NCI-H2107 (cell line): Measurements from ENCODE around the gene SAAL1.
"Not testable (repeated sequence)": the region's sequence is repeated elsewhere in the genome, so short reads cannot be mapped to it uniquely, and the experiment has no call there.

Experiments used
- DNase-seq: peaks from one replicate; lab custom pipeline; 2025; lab: John Stamatoyannopoulos, UW

The SAAL1 gene, protein sequence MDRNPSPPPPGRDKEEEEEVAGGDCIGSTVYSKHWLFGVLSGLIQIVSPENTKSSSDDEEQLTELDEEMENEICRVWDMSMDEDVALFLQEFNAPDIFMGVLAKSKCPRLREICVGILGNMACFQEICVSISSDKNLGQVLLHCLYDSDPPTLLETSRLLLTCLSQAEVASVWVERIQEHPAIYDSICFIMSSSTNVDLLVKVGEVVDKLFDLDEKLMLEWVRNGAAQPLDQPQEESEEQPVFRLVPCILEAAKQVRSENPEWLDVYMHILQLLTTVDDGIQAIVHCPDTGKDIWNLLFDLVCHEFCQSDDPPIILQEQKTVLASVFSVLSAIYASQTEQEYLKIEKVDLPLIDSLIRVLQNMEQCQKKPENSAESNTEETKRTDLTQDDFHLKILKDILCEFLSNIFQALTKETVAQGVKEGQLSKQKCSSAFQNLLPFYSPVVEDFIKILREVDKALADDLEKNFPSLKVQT

DNA sequence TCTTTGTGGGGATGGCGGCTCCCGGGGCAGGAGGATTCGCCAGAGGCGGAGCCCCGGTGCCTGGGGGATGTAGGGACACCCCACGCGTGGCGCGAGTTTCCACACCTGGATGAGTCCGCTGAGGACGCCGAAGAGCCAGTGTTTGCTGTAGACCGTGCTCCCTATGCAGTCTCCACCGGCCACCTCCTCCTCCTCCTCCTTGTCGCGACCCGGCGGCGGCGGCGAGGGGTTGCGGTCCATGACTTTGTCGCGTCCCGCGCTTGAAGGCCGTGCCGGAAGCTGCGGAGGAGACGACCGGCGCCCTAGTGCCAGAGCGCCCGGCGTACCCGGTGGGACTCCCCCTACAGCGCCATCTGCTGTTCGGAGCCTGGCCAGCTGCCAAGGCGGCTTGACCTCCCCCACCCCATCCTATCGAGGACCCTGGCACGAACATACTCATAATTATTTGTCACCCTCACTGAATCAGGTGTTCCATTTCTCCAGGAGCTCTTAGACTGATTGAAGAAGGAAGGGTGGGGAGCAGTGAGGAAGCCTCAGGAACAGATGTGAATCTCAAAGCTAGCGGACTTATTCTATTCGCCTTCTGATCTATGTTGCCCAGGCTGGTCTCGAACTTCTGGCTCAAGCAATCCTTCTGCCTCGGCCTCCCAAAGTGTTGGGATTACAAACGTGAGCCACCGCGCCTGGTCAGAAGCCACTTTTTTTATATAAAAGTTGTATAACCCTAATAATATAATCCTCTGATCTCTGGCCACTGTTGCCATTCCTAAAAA, at the start of gene SAAL1:
Gene SAAL1, minus strand, starts transcription at position 281 of the 773 bp plus-strand sequence. Its CDS starts 41 bp downstream, at position 240.
- DNase-seq, result peak; percentile 56

DNA sequence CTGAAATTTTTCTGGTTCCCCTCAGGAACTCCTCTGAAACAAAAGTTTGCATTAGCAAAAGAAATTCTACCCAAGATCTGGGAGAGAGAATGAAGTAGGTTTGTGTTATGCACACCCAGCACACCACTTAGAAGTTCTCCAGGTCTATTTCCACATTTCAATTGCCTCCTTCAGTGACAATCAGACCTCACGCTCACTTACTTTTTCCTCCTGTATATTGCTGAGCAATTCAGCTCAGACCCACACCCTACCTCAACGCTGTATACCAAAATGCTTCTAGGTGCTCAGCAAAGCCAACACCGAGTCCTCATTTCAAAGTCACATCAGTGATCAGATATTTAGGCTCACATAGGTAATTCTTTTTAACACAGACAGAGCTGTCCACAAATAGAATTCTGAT, 45.7 kb upstream of the SAAL1 start:
- no peak for DNase-seq

DNA sequence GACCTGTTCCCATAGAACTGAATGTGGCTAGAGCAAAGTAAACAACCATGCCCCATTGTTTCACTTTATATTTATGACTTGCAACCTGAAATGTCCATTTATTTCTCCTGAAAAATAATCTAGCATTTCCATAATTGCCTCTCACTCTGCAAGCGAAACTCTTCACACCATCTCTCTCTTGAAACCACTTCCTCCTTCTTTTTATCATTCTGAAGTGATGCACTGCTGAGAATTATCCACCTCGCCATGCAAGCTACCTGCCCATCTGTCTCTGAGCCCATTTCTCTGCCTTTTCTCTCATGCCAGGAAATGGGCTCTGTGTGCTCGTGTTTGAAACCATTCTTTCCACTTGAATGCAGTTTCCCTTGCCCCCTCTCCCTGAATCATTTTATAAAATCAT, 40.0 kb upstream of the SAAL1 start:
- no peak for DNase-seq

DNA sequence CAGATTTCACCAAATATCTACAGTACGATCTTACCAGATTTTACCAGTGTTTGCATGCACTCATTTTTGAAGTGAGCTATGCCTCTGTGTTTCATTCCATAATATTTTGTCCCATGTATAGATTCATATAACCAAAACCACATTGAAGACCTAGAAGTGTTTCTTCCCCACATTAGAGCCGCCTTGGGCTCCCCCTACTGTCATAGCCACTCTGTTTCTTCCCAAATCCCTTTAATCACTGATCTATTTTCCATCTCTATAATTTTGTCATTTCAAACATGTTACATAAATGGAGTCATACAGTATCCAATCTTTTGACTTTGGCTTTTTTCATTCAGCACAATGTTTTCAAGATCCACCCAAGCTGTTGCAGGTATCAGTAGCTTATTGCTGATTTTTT, 39.1 kb upstream of the SAAL1 start:
- DNase-seq, result no peak

DNA sequence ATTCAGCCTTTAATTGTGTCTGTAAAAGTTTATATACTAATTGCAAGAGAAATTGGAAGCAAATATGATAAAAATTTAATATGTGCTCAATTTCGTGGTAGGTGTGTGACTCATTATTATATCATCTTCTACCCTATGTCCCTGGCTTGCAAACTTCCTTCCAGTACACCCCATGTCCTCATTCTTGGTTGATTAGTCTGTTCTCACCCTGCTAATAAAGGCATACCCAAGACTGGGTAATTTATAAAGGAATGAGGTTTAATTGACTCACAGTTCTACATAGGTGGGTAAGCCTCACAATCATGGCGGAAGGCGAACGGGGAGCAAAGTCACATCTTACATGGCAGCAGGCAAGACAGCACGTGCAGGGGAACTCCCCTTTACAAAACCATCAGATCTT, 38.4 kb upstream of the SAAL1 start:
- DNase-seq, result no peak

DNA sequence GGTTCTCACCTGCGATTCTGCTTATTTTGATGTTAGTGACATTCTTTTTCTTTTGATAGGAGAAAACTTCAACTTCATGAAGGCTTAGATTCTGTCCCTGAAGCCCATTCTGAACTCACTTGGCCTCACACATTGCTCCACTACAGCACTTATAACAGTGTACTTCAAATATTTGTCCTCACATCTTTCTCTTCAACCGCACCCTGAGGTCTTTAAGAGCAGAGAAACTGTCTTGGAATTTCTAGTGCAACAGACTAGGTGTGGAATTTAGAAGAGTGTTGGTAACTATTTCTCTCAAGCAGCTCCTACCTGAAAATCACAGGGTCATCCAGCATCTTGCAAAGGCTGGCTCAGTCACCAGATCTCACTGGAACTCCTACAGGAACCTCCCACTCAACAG, 34.3 kb upstream of the SAAL1 start:
- no peak for DNase-seq

DNA sequence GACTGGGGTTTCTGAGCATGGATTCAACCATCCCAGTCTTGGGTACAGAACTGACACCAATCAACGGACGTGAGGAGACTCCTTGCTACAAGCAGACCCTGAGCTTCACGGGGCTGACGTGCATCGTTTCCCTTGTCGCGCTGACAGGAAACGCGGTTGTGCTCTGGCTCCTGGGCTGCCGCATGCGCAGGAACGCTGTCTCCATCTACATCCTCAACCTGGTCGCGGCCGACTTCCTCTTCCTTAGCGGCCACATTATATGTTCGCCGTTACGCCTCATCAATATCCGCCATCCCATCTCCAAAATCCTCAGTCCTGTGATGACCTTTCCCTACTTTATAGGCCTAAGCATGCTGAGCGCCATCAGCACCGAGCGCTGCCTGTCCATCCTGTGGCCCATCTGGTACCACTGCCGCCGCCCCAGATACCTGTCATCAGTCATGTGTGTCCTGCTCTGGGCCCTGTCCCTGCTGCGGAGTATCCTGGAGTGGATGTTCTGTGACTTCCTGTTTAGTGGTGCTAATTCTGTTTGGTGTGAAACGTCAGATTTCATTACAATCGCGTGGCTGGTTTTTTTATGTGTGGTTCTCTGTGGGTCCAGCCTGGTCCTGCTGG, 31.4 kb upstream of the SAAL1 start:
- no peak for DNase-seq

DNA sequence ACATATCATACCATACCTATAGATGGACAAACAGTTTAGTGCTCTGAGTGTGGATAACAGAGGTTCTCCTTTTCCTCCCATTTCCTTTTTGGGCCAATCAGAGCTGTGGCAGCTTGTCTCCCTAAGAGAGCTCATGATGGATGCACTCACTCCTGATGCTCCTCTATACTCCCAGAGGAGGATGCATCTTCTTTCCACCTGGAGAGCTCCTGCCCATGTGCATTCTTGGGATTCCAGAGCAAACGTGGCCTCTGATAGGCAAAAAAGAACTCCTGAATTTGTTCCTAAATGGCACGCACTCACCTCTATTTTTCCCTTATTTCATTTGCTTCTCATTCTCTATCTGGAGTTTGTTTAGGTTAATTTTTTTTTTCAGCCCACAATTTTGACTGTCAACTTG, 29.4 kb upstream of the SAAL1 start:
- no peak for DNase-seq

DNA sequence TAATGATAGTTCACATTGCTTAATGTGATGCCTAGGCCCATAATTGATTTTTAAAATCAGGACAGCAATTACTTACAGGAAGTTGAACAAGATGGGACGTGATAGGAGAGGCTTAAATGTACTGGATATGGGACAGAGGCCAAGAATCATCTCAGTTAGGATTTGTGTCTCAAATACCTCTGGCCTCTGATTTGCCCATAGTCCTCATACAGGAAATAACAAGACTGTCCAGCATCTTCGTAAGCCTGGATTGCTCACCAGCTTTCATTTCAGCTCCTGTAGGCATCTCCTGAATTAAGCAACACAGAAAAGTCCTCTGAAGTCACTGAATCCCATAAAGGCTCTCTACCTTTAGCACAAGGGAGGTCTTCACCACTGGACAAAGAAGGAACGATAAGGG, 26.5 kb upstream of the SAAL1 start, which contains the start of gene MRGPRX3:
Gene MRGPRX3, plus strand, starts transcription at position 231 of the 400 bp plus-strand sequence. CDS start 4,632 bp downstream, outside the sequence.
- no peak for DNase-seq

DNA sequence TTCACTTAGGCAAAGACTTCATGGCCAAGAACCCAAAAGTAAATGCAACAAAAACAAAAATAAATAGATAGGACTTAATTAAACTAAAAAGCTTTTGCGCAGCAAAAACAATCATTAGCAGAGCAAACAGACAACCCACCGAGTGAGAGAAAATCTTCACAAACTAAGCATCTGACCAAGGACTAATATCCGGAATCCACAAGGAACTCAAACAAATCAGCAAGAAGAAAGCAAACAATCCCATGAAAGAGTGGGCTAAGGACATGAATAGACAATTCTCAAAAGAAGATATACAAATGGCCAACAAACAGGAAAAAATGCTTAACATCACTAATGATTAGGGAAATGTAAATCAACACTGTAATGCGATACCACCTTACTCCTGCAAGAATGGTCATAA, 25.2 kb upstream of the SAAL1 start:
- DNase-seq, result not testable (repeated sequence)

DNA sequence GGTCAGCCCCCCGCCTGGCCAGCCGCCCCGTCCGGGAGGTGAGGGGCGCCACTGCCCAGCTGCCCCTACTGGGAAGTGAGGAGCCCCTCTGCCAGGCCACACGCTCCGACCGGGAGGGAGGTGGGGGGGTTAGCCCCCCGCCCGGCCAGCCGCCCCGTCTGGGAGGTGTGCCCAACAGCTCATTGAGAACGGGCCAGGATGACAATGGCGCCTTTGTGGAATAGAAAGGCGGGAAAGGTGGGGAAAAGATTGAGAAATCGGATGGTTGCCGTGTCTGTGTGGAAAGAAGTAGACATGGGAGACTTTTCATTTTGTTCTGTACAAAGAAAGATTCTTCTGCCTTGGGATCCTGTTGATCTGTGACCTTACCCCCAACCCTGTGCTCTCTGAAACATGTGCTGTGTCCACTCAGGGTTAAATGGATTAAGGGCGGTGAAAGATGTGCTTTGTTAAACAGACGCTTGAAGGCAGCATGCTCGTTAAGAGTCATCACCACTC, 15.5 kb upstream of the SAAL1 start:
- not testable (repeated sequence) for DNase-seq

DNA sequence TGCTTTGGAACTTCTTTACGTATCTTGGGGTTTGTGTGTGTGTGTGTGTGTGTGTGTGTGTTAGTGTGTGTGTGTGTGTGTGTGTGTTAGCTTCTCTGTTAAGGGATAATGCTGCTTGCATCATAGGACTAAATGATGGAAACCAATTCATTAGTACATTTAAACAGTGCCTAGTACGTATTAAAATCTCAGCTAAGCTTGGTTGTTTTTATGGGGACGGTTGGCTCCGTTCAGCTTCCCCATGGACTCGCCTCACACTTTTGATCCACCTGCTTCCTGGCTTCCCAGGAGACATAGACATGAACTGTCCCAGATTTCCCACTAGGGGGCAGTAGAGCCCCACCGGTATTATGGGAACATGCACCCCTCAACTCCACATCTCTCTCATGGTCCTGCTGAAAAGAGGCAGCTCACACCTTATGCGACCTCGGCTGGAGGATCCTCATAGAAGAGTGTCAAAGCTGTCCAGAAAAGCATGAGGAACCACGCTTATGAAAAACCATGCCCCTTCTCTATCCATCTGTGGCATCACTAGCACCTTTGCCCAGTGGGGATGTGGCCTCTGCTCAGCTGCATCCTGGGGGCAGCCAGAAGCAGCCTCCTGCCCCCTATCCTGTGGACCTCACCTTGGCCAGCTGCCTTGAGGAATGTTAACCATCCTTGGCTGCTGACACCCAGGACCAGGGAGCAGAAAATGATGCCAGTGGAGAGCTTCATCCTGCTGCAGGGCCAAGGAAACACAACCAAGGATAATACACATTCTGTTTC, 9.7 kb upstream of the SAAL1 start:
- peak; percentile 79 for DNase-seq

DNA sequence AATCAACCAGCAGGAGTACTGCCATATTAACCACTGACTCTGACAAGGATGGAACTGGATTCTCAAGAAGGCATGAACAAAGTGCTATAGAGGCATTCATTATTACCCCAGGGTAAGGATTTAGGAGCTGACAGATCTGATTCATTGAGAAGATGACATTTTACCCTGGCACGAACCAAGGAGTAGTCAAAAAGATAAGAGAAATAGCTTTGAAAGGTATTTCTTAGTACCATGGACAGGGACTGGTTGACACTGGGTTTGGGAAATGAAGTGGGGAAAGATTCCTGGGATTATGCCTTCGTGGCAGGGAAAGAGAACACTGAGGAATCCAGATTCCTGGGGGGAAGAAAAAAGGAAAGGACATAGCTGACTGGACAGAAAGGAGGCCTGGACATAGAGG, 5.1 kb upstream of the SAAL1 start:
- no peak for DNase-seq

DNA sequence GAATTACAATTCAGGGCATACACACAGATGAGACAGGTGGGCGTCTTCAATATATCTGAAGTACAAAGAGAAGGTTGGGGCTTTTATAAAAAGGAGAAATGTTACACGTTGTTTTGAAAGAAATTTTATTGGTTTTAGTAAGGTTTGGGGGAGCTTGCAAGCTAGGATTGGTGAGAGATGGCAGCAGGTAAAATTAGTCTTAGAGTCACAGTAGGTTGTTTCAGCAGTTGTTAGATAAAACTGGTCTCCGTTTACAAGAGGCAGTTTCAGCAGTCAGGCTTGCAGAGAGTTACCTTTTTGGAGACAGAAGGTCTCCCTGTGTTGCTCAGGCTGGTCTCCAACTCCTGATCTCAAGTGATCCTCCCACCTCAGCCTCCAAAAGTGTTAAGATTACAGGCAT, 2.4 kb upstream of the SAAL1 start:
- DNase-seq, result no peak

DNA sequence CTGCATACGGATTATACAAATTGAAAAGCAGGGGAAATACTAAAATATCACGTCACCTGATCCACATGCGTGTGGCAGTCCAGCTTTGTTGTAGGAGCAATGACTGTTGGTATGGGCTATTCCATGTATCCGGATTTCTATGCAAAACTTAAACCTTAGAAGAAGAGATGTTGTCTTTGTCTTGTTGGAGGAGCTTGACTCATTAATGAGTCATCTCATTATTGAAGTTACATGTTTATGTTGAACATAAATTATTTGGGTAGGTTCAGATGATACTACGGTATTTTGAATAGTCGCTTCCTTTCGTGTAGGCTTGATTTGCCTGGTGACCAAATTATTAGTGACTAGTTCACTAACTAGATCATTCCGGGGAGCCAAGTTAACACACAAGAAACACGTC, 806 bp upstream of the SAAL1 start:
- DNase-seq, result no peak

DNA sequence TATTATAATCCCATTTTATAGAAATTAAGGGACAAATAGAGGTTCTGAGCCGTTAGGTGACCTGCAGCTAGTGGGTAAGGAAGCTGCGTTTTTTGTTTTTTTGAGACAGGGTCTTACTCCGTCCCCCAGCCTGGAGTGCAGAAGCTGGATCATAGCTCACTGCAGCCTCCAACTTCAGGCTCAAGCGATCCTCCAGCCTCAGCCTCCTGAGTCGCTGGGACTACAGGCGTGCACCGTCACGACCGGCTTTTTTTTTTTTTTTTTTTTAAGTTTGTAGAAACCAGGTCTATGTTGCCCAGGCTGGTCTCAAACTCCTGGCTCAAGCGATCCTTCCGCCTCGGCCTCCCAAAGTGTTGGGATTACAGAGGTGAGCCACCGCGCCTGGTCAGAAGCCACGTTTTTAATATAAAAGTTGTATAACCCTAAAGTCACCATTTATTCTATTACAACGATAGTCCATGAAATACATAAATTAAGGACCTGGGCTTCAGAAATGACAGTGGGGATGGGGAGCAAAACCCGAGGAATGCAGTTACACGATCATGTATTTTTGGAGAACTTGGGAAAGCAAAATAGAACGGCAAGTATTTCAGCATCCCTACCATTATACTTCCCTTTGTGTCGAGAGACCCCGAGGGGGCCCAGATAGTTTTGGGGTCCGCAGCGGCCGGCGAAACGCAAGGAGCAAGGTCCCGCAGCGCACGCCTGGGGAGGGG, 638 bp downstream of the SAAL1 start:
- DNase-seq, result no peak

DNA sequence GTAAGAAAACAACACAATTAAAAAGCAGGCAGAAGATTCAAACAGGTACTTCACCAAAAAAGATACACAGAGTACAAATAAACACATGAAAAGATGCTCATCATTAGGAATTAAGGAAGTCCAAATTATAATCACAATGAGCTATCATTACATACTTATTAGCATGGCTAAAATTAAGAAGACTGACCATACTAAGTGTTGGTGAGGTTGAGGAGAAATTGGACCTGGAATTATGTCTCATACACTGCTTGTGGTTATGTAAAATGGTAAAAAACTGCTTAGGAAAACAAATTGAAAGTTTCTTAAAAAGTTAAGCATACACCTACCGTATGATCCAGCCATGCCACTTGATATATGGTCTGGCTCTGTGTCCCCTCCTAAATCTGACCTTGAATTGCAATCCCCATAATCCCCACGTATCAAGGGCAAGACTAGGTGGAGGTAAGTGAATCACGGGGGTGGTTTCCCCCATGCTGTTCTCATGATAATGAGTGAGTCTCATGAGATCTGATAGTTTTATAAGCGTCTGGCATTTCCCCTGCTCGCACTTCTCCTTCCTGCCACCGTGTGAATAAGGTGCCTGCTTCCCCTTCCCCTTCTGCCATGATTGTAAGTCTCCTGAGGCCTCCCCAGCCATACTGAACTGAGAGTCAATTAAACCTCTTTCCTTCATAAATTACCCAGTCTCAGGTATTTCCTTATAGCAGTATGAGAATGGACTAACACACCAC, 4.8 kb downstream of the SAAL1 start:
- no peak for DNase-seq

DNA sequence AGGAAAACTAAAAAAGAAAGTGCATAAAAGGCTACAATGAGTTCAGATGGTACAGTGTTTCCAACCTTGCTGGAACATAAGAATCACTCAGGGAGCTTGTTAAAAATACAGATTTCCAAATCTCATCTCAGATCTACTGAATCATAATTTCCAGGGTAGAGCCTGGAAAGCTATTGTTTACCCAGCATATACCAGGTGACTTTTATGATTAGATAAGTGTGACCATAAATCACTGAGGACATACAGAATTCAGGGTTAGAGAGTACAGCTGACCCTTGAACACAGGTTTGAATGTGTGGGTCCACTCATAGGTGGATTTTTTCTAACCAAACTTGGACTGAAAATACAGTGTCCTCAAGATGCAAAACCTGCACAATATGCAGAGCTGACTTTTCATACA, 11.9 kb downstream of the SAAL1 start:
- no peak for DNase-seq

DNA sequence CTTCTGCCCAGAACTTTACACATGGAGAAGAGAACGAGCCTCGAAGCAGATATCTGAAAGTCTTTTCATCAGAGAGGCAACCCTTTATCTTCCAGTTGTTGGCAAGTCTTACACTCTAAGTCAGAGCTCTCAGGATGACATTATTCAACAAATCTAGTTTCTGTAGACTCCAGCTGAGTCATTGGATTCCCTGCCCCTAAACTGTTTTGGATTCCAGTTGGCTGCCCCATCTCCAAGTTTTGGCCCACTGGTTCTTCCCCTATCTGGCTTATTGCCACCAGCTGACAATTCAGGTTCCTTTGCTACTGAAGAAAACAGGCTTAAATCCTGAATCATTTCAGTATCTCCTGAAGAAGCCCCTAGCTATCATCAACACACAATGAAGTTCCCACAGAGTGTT, 14.2 kb downstream of the SAAL1 start:
- DNase-seq, result no peak

DNA sequence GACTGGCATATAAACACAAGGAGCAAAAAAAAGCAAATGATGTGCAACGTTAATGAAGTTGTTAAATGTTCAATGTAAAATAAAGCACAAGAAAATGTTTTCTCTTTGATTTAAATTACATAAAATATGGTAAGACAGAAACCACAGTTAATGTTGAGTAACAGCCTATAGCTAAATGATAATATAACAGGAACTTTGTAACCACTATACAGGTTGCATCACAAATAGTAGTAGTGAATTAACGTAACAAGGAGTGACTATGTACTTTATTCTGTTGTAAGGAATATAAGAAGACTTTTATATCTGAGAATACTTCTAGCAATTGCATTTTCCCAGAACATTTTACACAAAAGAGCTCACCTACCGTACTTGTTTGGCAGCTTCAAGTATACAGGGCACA, 16.9 kb downstream of the SAAL1 start:
- DNase-seq, result no peak
